ENCODE data around the gene EEF1A2. TPM values are rescaled to one million over a fixed set of nuclear protein-coding genes. Genes with fewer than 3 reads are reported as not detected.

EEF1A2 gene
- total and polyA plus RNA-seq, 12 donors = 881 to 1,465 (median 1,307) TPM

GRCh38 chr20:63464289-63464635, 34.6 kb downstream of the EEF1A2 start:
- intact Hi-C loops (cut with DNase I) = no loop called here
- 76 to 86% methylated on average over 12 of the region's 12 CpGs for WGBS, 2 donors
- ATAC-seq = no peak
- Histone ChIP-seq H3K4me1 (no peaks in the 10 kb centered on the region), H3K36me3 (no peaks in the 10 kb centered on the region), H3K9me3 (no peaks in the 10 kb centered on the region), H3K27ac (no peak overlapping the region), H3K4me3 (no peak overlapping the region), H3K27me3 (peaks cover 0 to 89% (median 57%) of the 10 kb centered on the region in 7 donors)
- no peak for TF ChIP-seq CTCF (IDR thresholded peaks at IDR 0.05)
- no peak for DNase-seq

GRCh38 chr20:63463400-63464288, 35.2 kb downstream of the EEF1A2 start:
- intact Hi-C loops (cut with DNase I) = no loop called here
- no peak overlapping the region for H3K27ac ChIP-seq
- ATAC-seq = no peak
- no peaks in the 10 kb centered on the region for H3K36me3 ChIP-seq
- DNase-seq = no peak
- TF ChIP-seq CTCF (IDR thresholded peaks at IDR 0.05) = no peak
- no peaks in the 10 kb centered on the region for H3K9me3 ChIP-seq
- H3K4me3 ChIP-seq = no peak overlapping the region
- H3K4me1 ChIP-seq = no peaks in the 10 kb centered on the region
- H3K27me3 ChIP-seq = peaks cover 0 to 88% (median 51%) of the 10 kb centered on the region in 7 donors
- 54 to 61% methylated on average over 22 of the region's 22 CpGs for WGBS, 2 donors

- WGBS, 2 donors = 58 to 65% methylated on average over 2 of the region's 2 CpGs
- no peak overlapping the region for H3K27ac ChIP-seq
- no peaks in the 10 kb centered on the region for H3K9me3 ChIP-seq
- peaks cover 0 to 78% (median 52%) of the 10 kb centered on the region in 7 donors for H3K27me3 ChIP-seq
- ATAC-seq (no peak), DNase-seq (no peak)
- no peaks in the 10 kb centered on the region for H3K36me3 ChIP-seq
- intact Hi-C loops (cut with DNase I) = no loop called here
- H3K4me3 ChIP-seq = no peak overlapping the region
- peaks cover 0 to 8% (median 4%) of the 10 kb centered on the region in 9 donors for H3K4me1 ChIP-seq
- TF ChIP-seq CTCF (IDR thresholded peaks at IDR 0.05) = no peak
Observed at GRCh38 chr20:63462244-63462643, 36.6 kb downstream of the EEF1A2 start.

- Histone ChIP-seq H3K4me3 (no peak overlapping the region), H3K36me3 (no peaks in the 10 kb centered on the region), H3K4me1 (peaks cover 0 to 16% (median 9%) of the 10 kb centered on the region in 9 donors), H3K27me3 (peaks cover 0 to 78% (median 62%) of the 10 kb centered on the region in 7 donors), H3K27ac (no peak overlapping the region), H3K9me3 (no peaks in the 10 kb centered on the region)
- intact Hi-C loops (cut with DNase I) = no loop called here
- no peak for DNase-seq
- TF ChIP-seq CTCF (IDR thresholded peaks at IDR 0.05) = no peak
- ATAC-seq = no peak
- WGBS, 2 donors = 22% methylated on average over 22 of the region's 22 CpGs
Observed at GRCh38 chr20:63461104-63461763, 37.6 kb downstream of the EEF1A2 start.

Measured in heart right ventricle (tissue), 16 donors.